ACC112 (cell line): ENCODE data around the gene CGREF1.
"Not testable (repeated sequence)": the region's sequence is repeated elsewhere in the genome, so short reads cannot be mapped to it uniquely, and the experiment has no call there.

ENCODE experiments used
- H2AFZ ChIP-seq: fragments of 200-600 bp; sonication (generic); one replicate; pipeline ENCODE4 v1.6.0; 2017; ENCODE audit warnings: antibody characterized with exemption, low read length; ENCODE audit not compliant: unreplicated experiment
- H3K27ac ChIP-seq: fragments of 200-600 bp; sonication (generic); 2 replicates; pipeline ENCODE4 v1.5.1; 2014; ENCODE audit warnings: low read depth, mild to moderate bottlenecking, antibody characterized with exemption, low read length, moderate library complexity
- H3K27me3 ChIP-seq: fragments of 200-600 bp; sonication (generic); 2 replicates; pipeline ENCODE4 v1.6.1; 2014; ENCODE audit warnings: mild to moderate bottlenecking, antibody characterized with exemption, low read length, moderate library complexity, mixed read lengths; ENCODE audit not compliant: insufficient read depth
- H3K36me3 ChIP-seq: fragments of 200-600 bp; sonication (generic); 2 replicates; pipeline ENCODE4 v1.6.1; 2016; ENCODE audit warnings: mild to moderate bottlenecking, antibody characterized with exemption, low read length, moderate library complexity, mixed read lengths; ENCODE audit not compliant: insufficient read depth
- H3K4me1 ChIP-seq: fragments of 200-600 bp; sonication (generic); one replicate; pipeline ENCODE4 v1.6.1; 2016; ENCODE audit warnings: low read length, mixed read lengths; ENCODE audit not compliant: insufficient read depth, unreplicated experiment, control insufficient read depth
- H3K4me3 ChIP-seq: fragments of 200-600 bp; sonication (generic); 2 replicates; pipeline ENCODE4 v1.5.1; 2014; ENCODE audit warnings: mild to moderate bottlenecking, low read depth, low read length
- H3K79me2 ChIP-seq: fragments of 200-600 bp; sonication (generic); one replicate; pipeline ENCODE4 v1.6.0; 2016; ENCODE audit warnings: low read length; ENCODE audit not compliant: control insufficient read depth, unreplicated experiment, insufficient read depth

The CGREF1 gene

GRCh38 chr2:27126252-27126710 is 7.4 kb upstream of the CGREF1 start:
- H3K27me3 ChIP-seq: no peaks in the 10 kb centered on the region
- peaks cover 3% of the 10 kb centered on the region for H3K4me1 ChIP-seq
- H3K27ac ChIP-seq: no peak overlapping the region
- no peaks in the 10 kb centered on the region for H3K36me3 ChIP-seq
- H3K79me2 ChIP-seq: no peaks in the 10 kb centered on the region
- no peak overlapping the region for H3K4me3 ChIP-seq
- no peak overlapping the region for H2AFZ ChIP-seq

DNA sequence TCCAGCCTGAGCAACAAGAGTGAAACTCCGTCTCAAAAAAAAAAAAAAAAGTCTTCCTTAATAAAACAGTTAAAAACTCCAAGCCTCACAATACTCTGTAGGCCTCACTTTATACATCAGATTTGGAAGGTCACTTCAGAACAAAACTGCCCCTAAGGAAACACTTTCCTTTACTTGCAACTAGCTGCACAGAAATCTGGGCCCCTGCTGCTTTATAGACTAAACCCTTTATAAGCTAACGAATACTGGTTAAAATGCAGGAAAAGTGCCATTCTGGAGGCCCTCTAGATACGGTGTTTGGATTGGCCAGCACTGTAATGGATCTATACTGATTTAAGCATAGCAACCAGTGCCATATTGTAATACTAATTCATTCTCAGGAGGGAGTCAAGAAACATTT is 6.2 kb upstream of the CGREF1 start:
- Histone ChIP-seq H2AFZ (no peak overlapping the region), H3K27ac (no peak overlapping the region), H3K4me3 (no peak overlapping the region), H3K36me3 (no peaks in the 10 kb centered on the region), H3K27me3 (no peaks in the 10 kb centered on the region), H3K79me2 (no peaks in the 10 kb centered on the region), H3K4me1 (peaks cover 3% of the 10 kb centered on the region)

- H3K4me1 ChIP-seq: peaks cover 6% of the 10 kb centered on the region
- H3K27me3 ChIP-seq: no peaks in the 10 kb centered on the region
- H2AFZ ChIP-seq: peak within 1 kb of the TSS; percentile 93
- H3K27ac ChIP-seq: no peak within 1 kb of the TSS
- peak within 1 kb of the TSS; percentile 80 for H3K4me3 ChIP-seq
- H3K36me3 ChIP-seq: no peaks in the 10 kb centered on the region
- no peaks in the 10 kb centered on the region for H3K79me2 ChIP-seq
Measured at GRCh38 chr2:27123302-27124150, 4.6 kb upstream of the CGREF1 start, which contains the start of gene ABHD1. Gene ABHD1, plus strand, starts transcription at chr2:27123815. Its CDS starts 134 bp downstream, at chr2:27123949.

DNA sequence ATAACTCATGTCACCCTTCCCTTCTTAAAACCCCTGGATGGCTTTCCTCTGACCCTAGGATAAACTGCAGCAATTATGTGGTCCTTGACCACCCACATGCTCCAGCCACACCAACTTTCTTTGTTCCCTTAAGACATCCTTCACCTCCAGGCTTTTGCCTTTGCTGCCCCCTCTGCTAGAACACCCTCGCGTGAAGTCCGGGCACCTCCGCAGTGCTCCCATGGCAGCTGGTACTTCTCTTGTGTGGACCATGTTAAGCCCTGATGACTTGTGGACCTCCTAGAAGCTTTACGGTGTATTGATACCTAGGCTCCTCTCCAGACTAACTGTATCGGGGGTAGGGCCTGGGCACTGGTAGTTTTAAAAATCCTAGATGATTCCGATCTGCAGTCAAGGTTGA is 3.9 kb upstream of the CGREF1 start:
- H3K4me3 ChIP-seq: peak overlapping the region; percentile 80; the same call in 1 of the 2 replicates
- no peaks in the 10 kb centered on the region for H3K27me3 ChIP-seq

GRCh38 chr2:27121906-27122305 is 3.0 kb upstream of the CGREF1 start:
- H3K79me2 ChIP-seq: peaks cover 7% of the 10 kb centered on the region
- H3K27ac ChIP-seq: no peak overlapping the region
- H3K4me1 ChIP-seq: peaks cover 10% of the 10 kb centered on the region
- H2AFZ ChIP-seq: no peak overlapping the region
- no peaks in the 10 kb centered on the region for H3K27me3 ChIP-seq
- no peaks in the 10 kb centered on the region for H3K36me3 ChIP-seq
- H3K4me3 ChIP-seq: no peak overlapping the region

More for the DNA sequence above, 3.9 kb upstream of the CGREF1 start:
- H2AFZ ChIP-seq: no peak overlapping the region
- H3K36me3 ChIP-seq: no peaks in the 10 kb centered on the region
- H3K27ac ChIP-seq: no peak overlapping the region
- peaks cover 10% of the 10 kb centered on the region for H3K4me1 ChIP-seq
- H3K79me2 ChIP-seq: peaks cover 6% of the 10 kb centered on the region

DNA sequence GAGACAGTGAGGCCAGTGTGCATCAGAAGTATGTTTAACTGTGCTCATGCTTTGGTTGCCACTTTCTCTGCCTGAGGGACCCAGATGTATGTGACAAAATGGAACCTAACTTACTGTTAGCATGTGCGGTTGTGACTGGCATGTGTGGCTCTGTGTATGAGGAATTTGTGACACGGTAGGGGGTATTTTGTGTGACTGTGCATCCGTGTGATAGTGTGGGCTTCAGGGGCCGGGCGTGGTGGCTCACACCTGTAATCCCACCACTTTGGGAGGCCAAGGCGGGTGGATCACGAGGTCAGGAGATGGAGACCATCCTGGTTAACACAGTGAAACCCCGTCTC is 372 bp upstream of the CGREF1 start:
- not testable (repeated sequence) for H3K36me3 ChIP-seq, H3K79me2 ChIP-seq, H3K27ac ChIP-seq, H3K27me3 ChIP-seq
- H3K4me1 ChIP-seq: peaks cover 10% of the 10 kb centered on the region
- peak overlapping the region; percentile 97 for H3K4me3 ChIP-seq
- peak overlapping the region; percentile 100 for H2AFZ ChIP-seq

- Histone ChIP-seq H3K4me3 (peak overlapping the region; percentile 97), H3K79me2 (peaks cover 7% of the 10 kb centered on the region), H3K27ac (no peak overlapping the region), H3K36me3 (no peaks in the 10 kb centered on the region), H3K4me1 (peaks cover 8% of the 10 kb centered on the region), H2AFZ (peak overlapping the region; percentile 100), H3K27me3 (no peaks in the 10 kb centered on the region)
Measured at GRCh38 chr2:27117995-27118524, 868 bp downstream of the CGREF1 start.

- Histone ChIP-seq H3K4me3 (no peak overlapping the region), H2AFZ (no peak overlapping the region), H3K36me3 (no peaks in the 10 kb centered on the region)
Measured at GRCh38 chr2:27115519-27115918, 3.4 kb downstream of the CGREF1 start.

DNA sequence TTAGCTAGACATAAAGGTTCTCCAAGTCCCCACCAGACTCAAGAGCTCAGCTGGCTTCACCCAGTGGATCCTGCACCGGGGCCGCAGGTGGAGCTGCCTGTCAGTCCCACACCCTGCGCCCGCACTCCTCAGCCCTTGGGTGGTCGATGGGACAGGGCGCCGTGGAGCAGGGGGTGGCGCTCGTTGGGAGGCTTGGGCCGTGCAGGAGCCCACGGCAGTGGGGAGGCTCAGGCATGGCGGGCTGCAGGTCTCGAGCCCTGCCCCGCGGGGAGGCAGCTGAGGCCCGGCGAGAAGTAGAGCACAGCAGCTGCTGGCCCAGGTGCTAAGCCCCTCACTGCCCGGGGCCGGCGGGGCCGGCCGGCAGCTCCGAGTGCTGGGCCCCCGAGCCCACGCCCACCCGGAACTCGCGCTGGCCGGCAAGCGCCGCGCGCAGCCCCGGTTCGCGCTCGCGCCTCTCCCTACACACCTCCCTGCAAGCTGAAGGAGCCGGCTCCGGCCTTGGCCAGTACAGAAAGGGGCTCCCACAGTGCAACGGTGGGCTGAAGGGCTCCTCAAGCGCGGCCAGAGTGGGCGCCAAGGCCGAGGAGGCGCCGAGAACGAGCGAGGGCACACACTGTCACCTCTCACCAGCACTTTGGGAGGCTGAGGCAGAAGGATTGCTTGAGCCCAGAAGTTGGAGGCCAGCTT is 7.4 kb downstream of the CGREF1 start:
- H3K79me2 ChIP-seq, H3K36me3 ChIP-seq, H3K27me3 ChIP-seq, H3K4me3 ChIP-seq, H2AFZ ChIP-seq, H3K27ac ChIP-seq, H3K4me1 ChIP-seq: not testable (repeated sequence)

More at GRCh38 chr2:27115519-27115918, 3.4 kb downstream of the CGREF1 start:
- Histone ChIP-seq H3K27me3 (no peaks in the 10 kb centered on the region), H3K79me2 (peaks cover 7% of the 10 kb centered on the region), H3K27ac (no peak overlapping the region), H3K4me1 (peaks cover 8% of the 10 kb centered on the region)

GRCh38 chr2:27110603-27111352 is 8.2 kb downstream of the CGREF1 start:
- not testable (repeated sequence) for H3K27ac ChIP-seq, H3K4me3 ChIP-seq, H3K4me1 ChIP-seq, H3K36me3 ChIP-seq, H3K79me2 ChIP-seq, H2AFZ ChIP-seq, H3K27me3 ChIP-seq
